OCI-LY3 (cell line): ENCODE data around the gene THY1.
"Not testable (repeated sequence)": the region's sequence is repeated elsewhere in the genome, so short reads cannot be mapped to it uniquely, and the experiment has no call there.

Experiments used
- H2AFZ ChIP-seq: fragments of 200-600, 300-600 bp; shearing (Covaris generic); 2 replicates; pipeline ENCODE4 v1.6.0; 2014; ENCODE audit warnings: antibody characterized with exemption, low read depth, low read length
- H3K27ac ChIP-seq: fragments of 200-600, 300-600 bp; sonication (generic); 2 replicates; pipeline ENCODE4 v1.5.1; 2014; ENCODE audit warnings: mild to moderate bottlenecking, low read length, moderate library complexity, mixed read lengths
- H3K27me3 ChIP-seq: fragments of 200-600, 300-600 bp; sonication (generic); 2 replicates; pipeline ENCODE4 v1.6.1; 2014; ENCODE audit warnings: low read depth, low read length, mixed read lengths
- H3K36me3 ChIP-seq: fragments of 200-600, 300-600 bp; sonication (generic); replicated peaks from 2 replicates; pipeline ENCODE3; 2014; ENCODE audit warnings: low read depth, low read length, mixed read lengths
- H3K4me1 ChIP-seq: fragments of 300-600, 200-600 bp; sonication (generic); 2 replicates; pipeline ENCODE4 v1.6.1; 2014; ENCODE audit warnings: low read length, mixed read lengths
- H3K4me2 ChIP-seq: fragments of 200-600, 300-600 bp; sonication (generic); 2 replicates; pipeline ENCODE4 v1.6.1; 2014; ENCODE audit warnings: low read length, mixed read lengths
- H3K4me3 ChIP-seq: fragments of 300-600, 200-600 bp; sonication (generic); 2 replicates; pipeline ENCODE4 v1.5.1; 2014; ENCODE audit warnings: antibody characterized with exemption, mild to moderate bottlenecking, low read length, moderate library complexity
- H3K79me2 ChIP-seq: fragments of 300-600, 200-600 bp; shearing (Covaris generic); 2 replicates; pipeline ENCODE4 v1.6.1; 2014; ENCODE audit warnings: mild to moderate bottlenecking, low read length, mixed read lengths
- H3K9ac ChIP-seq: fragments of 300-600, 200-600 bp; shearing (Covaris generic); 2 replicates; pipeline ENCODE4 v1.6.0; 2014; ENCODE audit warnings: mild to moderate bottlenecking, low read length, moderate library complexity
- H3K9me3 ChIP-seq: fragments of 200-600, 300-600 bp; shearing (Covaris generic); 2 replicates; pipeline ENCODE4 v1.6.1; 2014; ENCODE audit warnings: low read length, mixed read lengths; ENCODE audit not compliant: insufficient read depth
- H4K20me1 ChIP-seq: fragments of 200-600, 300-600 bp; sonication (generic); 2 replicates; pipeline ENCODE4 v1.6.1; 2016; ENCODE audit warnings: low read length, mixed read lengths; ENCODE audit not compliant: insufficient read depth
- CTCF ChIP-seq: fragments of 200-600, 300-600 bp; sonication (generic); IDR thresholded peaks from 2 replicates; pipeline ENCODE4 v1.5.1; 2014; ENCODE audit warnings: antibody characterized with exemption, low read length, low read depth
- EZH2phosphoT487 ChIP-seq: fragments of 200-600 bp; shearing (Covaris generic); IDR thresholded peaks from 2 replicates; pipeline ENCODE4 v1.6.1; 2018; ENCODE audit warnings: antibody characterized with exemption, mixed run types, low read depth

The THY1 gene

GRCh38 chr11:119409731-119410130, 13.2 kb downstream of the THY1 start:
- Histone ChIP-seq H2AFZ (no peak overlapping the region), H3K9me3 (no peaks in the 10 kb centered on the region), H3K27me3 (no peaks in the 10 kb centered on the region), H3K4me1 (peaks cover 5% of the 10 kb centered on the region; the same call in 1 of the 2 replicates), H3K4me3 (no peak overlapping the region), H3K79me2 (no peaks in the 10 kb centered on the region), H4K20me1 (no peaks in the 10 kb centered on the region), H3K36me3 (peaks cover 4% of the 10 kb centered on the region), H3K9ac (no peak overlapping the region), H3K27ac (no peak overlapping the region), H3K4me2 (no peak overlapping the region)
- TF ChIP-seq EZH2phosphoT487 (no peak), CTCF (no peak)

DNA sequence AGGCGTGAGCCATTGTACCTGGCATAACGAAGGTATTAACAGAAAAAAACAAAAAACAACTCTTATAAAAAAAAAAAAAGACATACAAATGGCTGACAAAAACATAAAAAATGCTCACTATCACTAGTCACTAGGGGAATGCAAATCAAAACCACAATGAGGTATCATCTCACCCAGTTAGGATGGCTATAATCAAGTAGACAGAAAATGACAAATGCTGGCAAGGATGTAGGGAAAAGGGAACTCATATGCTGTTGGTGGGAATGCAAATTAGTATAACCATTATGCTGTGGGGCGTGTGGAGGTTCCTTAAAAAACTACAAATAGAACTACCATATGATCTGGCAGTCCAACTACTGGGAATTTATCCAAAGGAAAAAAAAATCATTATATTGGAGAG, 17.0 kb downstream of the THY1 start:
- Histone ChIP-seq H2AFZ (no peak overlapping the region), H3K79me2 (no peaks in the 10 kb centered on the region), H4K20me1 (no peaks in the 10 kb centered on the region), H3K9me3 (no peaks in the 10 kb centered on the region), H3K27me3 (no peaks in the 10 kb centered on the region), H3K27ac (no peak overlapping the region), H3K4me2 (no peak overlapping the region), H3K4me1 (peaks cover 5% of the 10 kb centered on the region; the same call in 1 of the 2 replicates), H3K36me3 (no peaks in the 10 kb centered on the region), H3K4me3 (no peak overlapping the region), H3K9ac (no peak overlapping the region)
- TF ChIP-seq CTCF (no peak), EZH2phosphoT487 (no peak)

DNA sequence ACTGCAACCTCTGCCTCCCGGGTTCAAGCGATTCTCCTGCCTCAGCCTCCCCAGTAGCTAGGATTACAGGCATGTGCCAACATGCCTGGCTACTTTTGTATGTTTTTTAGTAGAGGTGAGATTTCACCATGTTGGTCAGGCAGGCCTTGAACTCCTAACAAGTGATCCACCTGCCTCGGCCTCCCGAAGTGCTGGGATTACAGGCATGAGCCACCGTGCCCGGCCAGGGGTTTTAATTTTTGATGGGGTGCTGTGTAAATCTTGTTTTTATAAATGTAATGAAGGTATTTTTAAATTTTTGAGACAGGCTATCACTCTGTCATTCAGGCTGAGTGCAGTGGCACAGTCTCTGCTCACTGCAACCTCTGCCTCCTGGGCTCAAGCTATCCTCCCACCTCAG, 17.5 kb downstream of the THY1 start:
- H3K27ac ChIP-seq, H3K4me1 ChIP-seq, H3K79me2 ChIP-seq, H3K36me3 ChIP-seq, H3K27me3 ChIP-seq, H3K9ac ChIP-seq, H4K20me1 ChIP-seq, H3K9me3 ChIP-seq, H3K4me3 ChIP-seq, H2AFZ ChIP-seq, H3K4me2 ChIP-seq: not testable (repeated sequence)

DNA sequence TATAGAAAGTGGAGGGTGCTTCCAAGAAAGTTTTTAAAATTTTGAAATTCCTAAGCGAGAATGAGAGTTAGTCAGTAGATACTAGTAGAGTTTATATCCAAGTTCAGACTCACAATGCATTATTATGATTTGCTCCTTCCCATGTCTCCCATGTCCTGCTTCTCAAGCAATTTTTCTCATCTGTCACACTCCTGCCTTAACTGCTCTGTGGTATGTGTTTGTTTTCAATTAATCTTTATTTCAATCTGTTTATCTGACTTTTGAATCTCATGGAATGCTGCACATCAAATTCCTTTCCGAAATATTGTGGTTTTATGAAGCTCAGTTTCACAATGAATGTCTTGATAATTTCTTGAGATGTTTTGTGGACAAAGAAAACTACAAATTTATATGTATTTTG, 18.1 kb downstream of the THY1 start:
- Histone ChIP-seq H3K4me2 (no peak overlapping the region), H2AFZ (no peak overlapping the region), H3K27ac (no peak overlapping the region), H3K79me2 (no peaks in the 10 kb centered on the region), H4K20me1 (no peaks in the 10 kb centered on the region), H3K27me3 (no peaks in the 10 kb centered on the region), H3K4me1 (peaks cover 5% of the 10 kb centered on the region; the same call in 1 of the 2 replicates), H3K9ac (no peak overlapping the region), H3K36me3 (no peaks in the 10 kb centered on the region), H3K9me3 (no peaks in the 10 kb centered on the region), H3K4me3 (no peak overlapping the region)
- TF ChIP-seq EZH2phosphoT487: no peak
- no peak for TF ChIP-seq CTCF

DNA sequence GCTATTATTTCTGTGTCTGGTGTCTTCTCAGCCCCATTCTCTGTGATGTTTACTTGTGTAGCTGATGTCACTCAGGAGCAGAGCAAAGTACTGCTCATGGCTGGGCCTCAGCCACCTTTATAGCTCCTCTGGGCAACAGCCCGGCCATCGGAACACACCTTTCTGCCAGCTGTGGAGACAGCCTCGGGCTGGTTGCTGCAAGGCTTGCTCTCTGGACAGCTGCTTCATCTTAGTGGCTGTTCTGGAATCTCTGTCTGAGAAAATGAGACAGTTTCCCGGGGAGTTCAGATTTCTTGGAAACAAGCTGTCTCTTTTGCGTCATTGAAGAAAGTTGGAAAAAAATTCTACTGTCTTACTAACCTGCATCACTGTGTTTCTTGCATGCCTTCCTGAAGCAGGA, 20.0 kb downstream of the THY1 start:
- Histone ChIP-seq H3K4me1 (peaks cover 5% of the 10 kb centered on the region; the same call in 1 of the 2 replicates), H3K4me2 (no peak overlapping the region), H3K36me3 (peaks cover 6% of the 10 kb centered on the region), H3K27me3 (no peaks in the 10 kb centered on the region), H3K79me2 (no peaks in the 10 kb centered on the region), H3K4me3 (no peak overlapping the region), H2AFZ (no peak overlapping the region), H3K9ac (no peak overlapping the region), H3K9me3 (0 out of 2 replicates have a peak, but pooled peaks cover 5% of the 10 kb centered on the region), H3K27ac (no peak overlapping the region), H4K20me1 (no peaks in the 10 kb centered on the region)
- no peak for TF ChIP-seq EZH2phosphoT487
- no peak for TF ChIP-seq CTCF
